HG02623 (cell line): ENCODE data around the gene SHLD3.
"Not testable (repeated sequence)": the region's sequence is repeated elsewhere in the genome, so short reads cannot be mapped to it uniquely, and the experiment has no call there.

Experiments
- ATAC-seq: cut with Tn5 transposase; IDR thresholded peaks from one replicate; pipeline ENCODE4 v1.9.1; 2021; ENCODE audit warnings: moderate library complexity; ENCODE audit not compliant: unreplicated experiment

Gene SHLD3

DNA sequence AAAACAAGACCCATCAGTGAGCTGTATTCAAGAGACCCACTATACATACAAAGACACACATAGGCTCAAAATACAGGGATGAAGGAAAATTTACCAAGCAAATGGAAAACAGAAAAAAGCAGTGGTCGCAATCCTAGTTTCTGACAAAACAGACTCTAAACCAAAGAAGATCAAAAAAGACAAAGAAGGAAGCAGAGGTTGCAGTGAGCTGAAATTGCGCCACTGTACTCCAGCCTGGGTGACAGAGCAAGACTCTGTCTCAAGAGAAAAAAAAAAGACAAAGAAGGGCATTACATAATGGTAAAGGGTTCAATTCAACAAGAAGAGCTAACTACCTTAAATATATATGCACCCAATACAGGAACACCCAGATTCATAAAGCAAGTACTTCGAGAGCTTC is 51.2 kb downstream of the SHLD3 start:
- not testable (repeated sequence) for ATAC-seq
